WI38 (cell line): ENCODE measurements around the gene BRINP1.

Experiments
- H3K4me3 ChIP-seq: 2 replicates; pipeline ENCODE4 v1.5.1; 2011; ENCODE audit warnings: low read depth, mild to moderate bottlenecking, control low read depth, low read length
- TF ChIP-seq, protein P1 (sequence below): IDR thresholded peaks from 2 replicates; pipeline ENCODE4 v1.5.1; 2012; ENCODE audit warnings: low read depth, mild to moderate bottlenecking, control low read depth, low read length

The BRINP1 gene

DNA sequence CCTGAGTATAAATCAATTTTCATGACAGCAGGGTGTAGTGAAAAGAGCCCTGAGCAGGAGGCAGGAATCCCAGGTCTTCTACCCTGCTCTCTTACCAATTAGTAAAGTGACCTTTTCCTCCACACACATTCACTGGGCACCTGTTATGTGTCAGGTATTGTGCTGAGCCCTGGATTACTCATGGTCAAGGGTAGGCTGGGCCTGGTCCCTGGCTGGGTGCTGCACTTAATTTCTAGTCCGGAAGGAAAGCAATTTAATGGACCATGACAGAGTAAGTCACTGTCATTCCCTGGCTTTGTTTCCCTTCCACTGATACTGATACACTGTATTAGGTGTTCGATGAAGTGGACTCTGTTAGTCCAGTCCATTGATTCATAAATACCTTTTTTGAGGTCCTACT is 29.1 kb upstream of the BRINP1 start:
- no peak overlapping the region for H3K4me3 ChIP-seq
- TF ChIP-seq, protein P1, sequence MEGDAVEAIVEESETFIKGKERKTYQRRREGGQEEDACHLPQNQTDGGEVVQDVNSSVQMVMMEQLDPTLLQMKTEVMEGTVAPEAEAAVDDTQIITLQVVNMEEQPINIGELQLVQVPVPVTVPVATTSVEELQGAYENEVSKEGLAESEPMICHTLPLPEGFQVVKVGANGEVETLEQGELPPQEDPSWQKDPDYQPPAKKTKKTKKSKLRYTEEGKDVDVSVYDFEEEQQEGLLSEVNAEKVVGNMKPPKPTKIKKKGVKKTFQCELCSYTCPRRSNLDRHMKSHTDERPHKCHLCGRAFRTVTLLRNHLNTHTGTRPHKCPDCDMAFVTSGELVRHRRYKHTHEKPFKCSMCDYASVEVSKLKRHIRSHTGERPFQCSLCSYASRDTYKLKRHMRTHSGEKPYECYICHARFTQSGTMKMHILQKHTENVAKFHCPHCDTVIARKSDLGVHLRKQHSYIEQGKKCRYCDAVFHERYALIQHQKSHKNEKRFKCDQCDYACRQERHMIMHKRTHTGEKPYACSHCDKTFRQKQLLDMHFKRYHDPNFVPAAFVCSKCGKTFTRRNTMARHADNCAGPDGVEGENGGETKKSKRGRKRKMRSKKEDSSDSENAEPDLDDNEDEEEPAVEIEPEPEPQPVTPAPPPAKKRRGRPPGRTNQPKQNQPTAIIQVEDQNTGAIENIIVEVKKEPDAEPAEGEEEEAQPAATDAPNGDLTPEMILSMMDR: no peak

- TF ChIP-seq, protein P1: no peak
These were observed 22.6 kb upstream of the BRINP1 start for GRCh38 chr9:119391878-119392277.

DNA sequence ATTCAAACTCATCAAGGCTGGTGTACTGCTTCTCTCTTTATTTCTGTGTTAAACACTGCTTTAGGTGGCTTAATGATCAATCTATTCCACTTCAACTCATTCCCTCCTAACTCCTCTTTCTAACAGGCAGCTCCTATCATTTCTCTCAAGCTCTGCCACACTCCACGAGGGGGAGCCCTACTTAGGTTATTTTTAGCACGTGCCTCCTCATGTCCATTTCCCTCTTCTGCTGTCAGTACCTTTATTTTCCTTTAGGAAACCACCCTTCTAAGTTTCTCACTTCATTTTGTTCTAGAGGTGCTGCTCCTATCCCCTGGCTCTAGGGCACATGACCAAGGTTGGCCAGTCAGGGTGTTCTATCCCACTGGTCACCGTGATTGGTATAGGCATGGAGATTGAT is 6.7 kb upstream of the BRINP1 start:
- H3K4me3 ChIP-seq: no peak overlapping the region
- TF ChIP-seq, protein P1: no peak

More at GRCh38 chr9:119391878-119392277, 22.6 kb upstream of the BRINP1 start:
- H3K4me3 ChIP-seq: no peak overlapping the region

- H3K4me3 ChIP-seq: no peak overlapping the region
- TF ChIP-seq, protein P1: no peak
These were observed 3.7 kb upstream of the BRINP1 start for GRCh38 chr9:119372951-119373350.

DNA sequence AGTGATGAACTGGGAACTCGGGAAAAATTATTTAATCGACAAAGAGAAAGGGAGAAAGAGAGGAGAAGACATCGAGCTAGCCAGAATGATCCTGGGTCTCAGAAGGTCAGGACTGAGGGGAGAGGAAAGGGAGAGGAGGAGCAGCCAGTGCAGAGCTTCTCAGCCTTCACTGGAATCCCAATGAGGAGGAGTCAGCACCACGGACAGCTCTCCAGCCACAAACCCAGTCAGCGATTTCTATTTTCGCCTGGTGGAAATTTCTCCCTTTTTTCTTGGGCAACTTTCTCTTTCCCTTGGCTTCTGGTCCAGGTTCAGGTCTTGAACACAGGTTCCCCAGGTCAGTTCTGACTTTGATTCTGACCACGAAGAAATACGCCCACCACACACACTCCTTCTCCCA is 1.6 kb upstream of the BRINP1 start:
- TF ChIP-seq, protein P1: no peak
- H3K4me3 ChIP-seq: no peak overlapping the region

- TF ChIP-seq, protein P1: no peak
- no peak overlapping the region for H3K4me3 ChIP-seq
These were observed 588 bp upstream of the BRINP1 start for GRCh38 chr9:119369680-119370366.

- no peak overlapping the region for H3K4me3 ChIP-seq
These were observed 1.1 kb downstream of the BRINP1 start for GRCh38 chr9:119368179-119368578.

More at GRCh38 chr9:119368179-119368578, 1.1 kb downstream of the BRINP1 start:
- TF ChIP-seq, protein P1: no peak
